ENCODE measurements around the gene TTLL12. TPM values are rescaled to one million over a fixed set of nuclear protein-coding genes. Genes with fewer than 3 reads are reported as not detected.

TTLL12 gene
- total RNA-seq, 4 donors from 2014 or later = 14.4 to 34.5 (median 25.7) TPM

DNA sequence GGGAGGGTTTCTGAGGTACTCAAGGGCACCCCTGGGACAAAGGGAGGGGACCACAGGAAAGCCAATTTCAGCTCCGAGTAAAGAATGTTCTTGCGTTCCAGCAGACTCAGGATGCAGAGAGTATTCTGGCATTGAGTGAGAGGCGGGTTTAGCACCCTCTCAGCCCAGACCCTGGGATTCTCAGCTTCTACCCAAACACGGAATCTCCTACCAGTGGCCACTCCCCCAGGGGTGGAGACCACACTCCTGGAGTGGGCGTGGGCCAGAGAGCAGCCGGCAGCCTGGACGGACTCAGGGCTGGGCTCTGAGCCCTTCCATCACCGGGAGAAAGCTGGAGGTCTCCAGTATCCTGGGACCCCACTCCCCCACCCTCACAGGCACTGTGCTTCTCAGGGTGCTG is 26.1 kb upstream of the TTLL12 start:
- TF ChIP-seq, protein P1, sequence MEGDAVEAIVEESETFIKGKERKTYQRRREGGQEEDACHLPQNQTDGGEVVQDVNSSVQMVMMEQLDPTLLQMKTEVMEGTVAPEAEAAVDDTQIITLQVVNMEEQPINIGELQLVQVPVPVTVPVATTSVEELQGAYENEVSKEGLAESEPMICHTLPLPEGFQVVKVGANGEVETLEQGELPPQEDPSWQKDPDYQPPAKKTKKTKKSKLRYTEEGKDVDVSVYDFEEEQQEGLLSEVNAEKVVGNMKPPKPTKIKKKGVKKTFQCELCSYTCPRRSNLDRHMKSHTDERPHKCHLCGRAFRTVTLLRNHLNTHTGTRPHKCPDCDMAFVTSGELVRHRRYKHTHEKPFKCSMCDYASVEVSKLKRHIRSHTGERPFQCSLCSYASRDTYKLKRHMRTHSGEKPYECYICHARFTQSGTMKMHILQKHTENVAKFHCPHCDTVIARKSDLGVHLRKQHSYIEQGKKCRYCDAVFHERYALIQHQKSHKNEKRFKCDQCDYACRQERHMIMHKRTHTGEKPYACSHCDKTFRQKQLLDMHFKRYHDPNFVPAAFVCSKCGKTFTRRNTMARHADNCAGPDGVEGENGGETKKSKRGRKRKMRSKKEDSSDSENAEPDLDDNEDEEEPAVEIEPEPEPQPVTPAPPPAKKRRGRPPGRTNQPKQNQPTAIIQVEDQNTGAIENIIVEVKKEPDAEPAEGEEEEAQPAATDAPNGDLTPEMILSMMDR (IDR thresholded peaks at IDR 0.05; ENCODE audit: low read depth) = no peak

DNA sequence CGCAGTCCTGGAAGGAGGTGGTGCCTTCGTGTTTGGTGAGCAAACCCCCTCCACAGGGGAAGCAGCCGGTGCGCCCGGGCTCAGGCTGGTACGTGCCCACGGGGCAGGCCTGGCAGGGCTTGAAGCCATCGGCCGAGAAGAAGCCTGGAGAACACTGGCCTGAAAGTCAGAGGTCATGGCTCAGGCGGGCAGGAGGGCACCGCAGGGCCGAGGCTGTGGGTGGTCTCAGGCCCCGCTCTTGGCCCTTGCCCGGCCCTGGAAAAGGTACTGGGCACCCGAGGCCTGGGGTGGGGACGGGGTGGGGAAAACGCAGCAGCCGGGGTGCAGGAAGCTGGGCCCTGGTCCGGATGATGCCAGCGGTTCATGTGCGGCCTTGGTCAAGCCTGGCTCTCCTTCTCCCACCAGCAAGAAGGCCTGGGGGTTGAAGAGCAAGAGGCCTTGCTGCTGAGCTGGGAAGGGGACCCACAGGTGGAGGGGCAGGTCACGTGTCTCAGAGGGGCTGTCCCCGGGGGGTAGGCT is 25.6 kb upstream of the TTLL12 start:
- TF ChIP-seq, protein P1 (IDR thresholded peaks at IDR 0.05; ENCODE audit: low read depth) = no peak

DNA sequence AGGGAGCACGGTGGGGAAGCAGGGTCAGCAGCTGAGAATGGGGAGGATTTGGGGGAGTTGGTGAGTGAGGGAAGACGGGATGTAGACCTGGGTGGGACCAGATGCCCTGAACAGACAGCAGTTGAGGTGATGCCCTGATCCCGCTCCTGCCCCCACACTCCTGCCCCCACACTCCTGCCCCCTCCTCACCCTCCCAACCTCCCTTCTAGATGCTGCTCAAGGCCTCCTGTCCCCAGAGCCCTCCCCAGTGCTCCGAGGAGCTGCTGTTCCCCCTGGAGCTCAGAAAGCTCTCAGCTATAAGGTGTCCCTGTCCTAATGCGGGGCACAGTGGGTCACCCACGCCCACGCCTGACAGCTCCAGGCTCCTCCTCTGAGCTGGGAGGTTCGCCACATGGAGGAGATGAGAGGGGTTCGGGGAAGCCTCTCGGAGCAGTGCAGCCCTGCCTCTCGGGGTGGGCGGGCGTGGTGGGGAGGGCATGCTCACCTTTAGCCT is 25.1 kb upstream of the TTLL12 start:
- TF ChIP-seq, protein P1 (IDR thresholded peaks at IDR 0.05; ENCODE audit: low read depth) = no peak

DNA sequence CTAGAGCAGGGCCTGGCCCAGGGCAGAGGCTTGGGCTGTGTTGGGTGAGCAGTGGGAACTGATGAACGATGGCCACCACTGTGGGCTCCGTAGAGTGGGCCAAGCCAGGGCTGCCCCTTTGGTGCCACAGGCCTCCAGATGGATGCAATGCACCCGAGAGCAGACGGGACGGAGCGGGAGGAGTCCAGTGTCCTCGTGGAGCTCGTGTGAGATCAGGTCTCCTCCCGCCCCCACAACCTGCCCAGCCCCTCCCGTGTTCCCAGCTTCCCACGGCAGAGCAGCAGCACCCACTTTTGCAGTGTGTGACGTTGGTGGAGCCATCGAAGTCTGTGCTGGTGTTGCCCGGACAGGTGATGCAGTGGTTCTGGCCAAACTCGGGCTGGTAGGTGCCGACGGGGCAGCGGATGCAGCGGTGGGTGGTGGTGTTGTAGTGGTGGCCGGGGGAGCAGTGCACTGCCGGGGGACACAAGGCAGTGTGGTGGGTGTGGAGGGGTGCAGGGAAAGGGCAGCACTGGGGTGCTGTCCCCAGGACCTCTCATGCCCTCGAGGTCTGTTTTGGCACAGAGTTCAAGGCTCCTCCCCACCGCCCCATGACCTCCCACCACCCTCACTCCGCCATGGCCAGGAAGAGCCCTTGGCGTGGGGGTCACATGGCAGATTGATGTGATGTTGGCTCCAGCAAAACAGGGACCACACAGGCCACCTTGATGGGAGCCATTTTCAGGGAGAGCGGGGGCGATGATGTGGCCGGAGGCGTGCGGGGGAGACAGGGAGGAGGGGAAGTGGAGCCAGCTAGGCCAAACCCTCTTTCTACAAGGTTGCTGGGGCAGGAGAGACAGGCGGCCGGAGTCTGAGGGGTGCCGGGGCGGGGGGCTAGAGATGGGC is 23.9 kb upstream of the TTLL12 start:
- TF ChIP-seq, protein P1 (IDR thresholded peaks at IDR 0.05; ENCODE audit: low read depth) = no peak

DNA sequence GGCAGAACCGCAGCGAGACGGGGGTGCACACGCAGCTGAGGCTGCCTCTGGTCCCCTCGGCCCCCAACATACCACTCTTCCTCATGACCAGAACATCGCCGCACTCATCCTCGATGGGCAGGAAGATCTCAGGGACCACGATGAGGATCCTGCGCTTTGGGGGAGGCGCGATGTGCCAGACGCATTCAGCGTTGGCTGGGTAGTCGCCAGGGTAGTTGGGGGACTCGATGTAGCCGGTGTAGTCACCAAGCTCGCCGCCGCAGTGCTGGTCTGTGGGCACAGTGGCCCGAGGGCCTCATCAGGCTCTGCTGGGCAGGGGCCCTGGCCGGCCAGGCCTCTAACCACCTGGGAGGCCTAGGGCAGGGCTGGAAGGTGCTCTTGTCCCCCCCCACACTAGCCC is 23.0 kb upstream of the TTLL12 start:
- TF ChIP-seq, protein P1 (IDR thresholded peaks at IDR 0.05; ENCODE audit: low read depth) = no peak

DNA sequence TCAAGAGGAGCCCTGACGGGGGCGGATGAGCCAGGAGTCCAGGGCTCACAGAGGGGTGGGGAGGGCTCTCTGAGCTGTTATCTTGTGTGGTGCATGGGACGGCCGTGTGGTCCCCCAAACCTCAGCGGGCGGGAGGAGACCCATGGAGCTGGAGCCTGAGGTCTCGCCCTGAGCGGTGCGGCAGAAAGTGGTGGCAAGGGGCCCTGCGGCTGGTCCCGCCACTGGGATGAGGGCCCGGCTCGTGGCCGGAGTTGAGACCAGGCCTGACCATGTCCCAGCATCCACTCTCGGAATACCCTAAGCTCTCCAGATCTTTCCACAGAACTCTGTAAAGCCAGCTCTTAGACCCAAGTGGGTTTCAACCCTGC is 22.6 kb upstream of the TTLL12 start:
- TF ChIP-seq, protein P1 (IDR thresholded peaks at IDR 0.05; ENCODE audit: low read depth) = no peak

DNA sequence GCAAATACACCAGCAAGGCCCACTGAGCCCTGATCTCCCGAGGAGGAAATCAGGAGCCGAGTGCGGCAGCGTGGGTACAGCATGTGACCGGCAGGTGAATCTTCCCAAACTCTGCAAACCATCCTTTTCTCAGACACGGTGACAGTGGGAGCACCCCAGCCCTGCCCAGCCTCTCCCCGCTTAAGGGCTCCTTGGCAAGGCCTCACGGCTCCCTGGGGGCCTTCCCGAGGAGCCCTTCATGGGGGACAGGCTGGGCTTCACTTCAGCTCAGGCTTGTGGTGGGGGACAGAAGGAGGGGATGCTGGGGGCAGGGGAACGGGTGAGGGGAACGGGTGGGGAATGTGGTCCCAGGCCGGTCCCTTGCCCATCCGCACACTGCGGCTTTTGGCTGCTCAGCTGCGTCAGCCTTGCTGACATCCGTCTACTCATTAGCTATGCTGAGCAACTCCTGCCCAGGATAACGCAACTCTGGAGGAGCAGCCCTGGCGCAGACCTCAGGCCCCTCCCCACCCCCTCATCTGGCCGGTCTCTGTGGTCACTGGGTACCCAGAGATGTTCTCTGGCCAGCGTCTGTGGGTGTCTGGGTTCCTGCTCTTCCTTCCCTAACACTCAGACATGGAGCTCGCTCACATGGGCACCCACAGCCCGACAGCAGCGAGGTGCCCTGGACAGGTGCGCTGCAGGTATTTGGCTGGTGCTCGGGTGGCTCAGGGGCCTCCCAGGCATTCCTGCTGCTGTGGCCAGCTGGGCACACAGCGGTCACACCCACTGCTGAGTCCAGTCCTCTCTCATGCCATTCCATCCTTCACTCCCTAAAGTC is 22.0 kb upstream of the TTLL12 start:
- TF ChIP-seq, protein P1 (IDR thresholded peaks at IDR 0.05; ENCODE audit: low read depth) = no peak
